Dermis blood vessel endothelial cell (primary cell): ENCODE measurements around the gene VAT1L. TPM values are rescaled to one million over a fixed set of nuclear protein-coding genes. Genes with fewer than 3 reads are reported as not detected.
A peak's percentile ranks its signal among the peaks of the same experiment; 100 is the strongest.

Source experiments
- DNase-seq: peaks from one replicate; pipeline ENCODE4 v3.0.0; 2010
- total RNA-seq: library from RNA; depleted of rRNA; stranded (reverse); fragments of >200 nt; gene quantifications from 2 replicates; pipeline ENCODE4 v1.2.3, GENCODE V29; 2014

Gene VAT1L
- total RNA-seq, 1 donor from 2014 or later, result 1.4 TPM

GRCh38 chr16:77782694-77783093 lies 5.7 kb upstream of the VAT1L start:
- peak; percentile 44 for DNase-seq

GRCh38 chr16:77784441-77785372 lies 3.7 kb upstream of the VAT1L start:
- peak; percentile 45 for DNase-seq

- no peak for DNase-seq
Observed at GRCh38 chr16:77785373-77785764, 3.0 kb upstream of the VAT1L start.

GRCh38 chr16:77786186-77786847 lies 2.0 kb upstream of the VAT1L start:
- DNase-seq, result no peak

GRCh38 chr16:77787452-77787851 lies 912 bp upstream of the VAT1L start:
- no peak for DNase-seq

- no peak for DNase-seq
Observed at GRCh38 chr16:77789085-77790008, 983 bp downstream of the VAT1L start.

GRCh38 chr16:77790009-77790372 lies 1.6 kb downstream of the VAT1L start:
- DNase-seq, result no peak

GRCh38 chr16:77790912-77791311 lies 2.5 kb downstream of the VAT1L start:
- no peak for DNase-seq

- no peak for DNase-seq
Observed at GRCh38 chr16:77793417-77793816, 5.1 kb downstream of the VAT1L start.

- DNase-seq, result peak; percentile 57
Observed at GRCh38 chr16:77794586-77794985, 6.2 kb downstream of the VAT1L start.

- no peak for DNase-seq
Observed at GRCh38 chr16:77801817-77802216, 13.5 kb downstream of the VAT1L start.

- no peak for DNase-seq
Observed at GRCh38 chr16:77805398-77805797, 17.0 kb downstream of the VAT1L start.

- DNase-seq, result no peak
Observed at GRCh38 chr16:77807021-77807420, 18.7 kb downstream of the VAT1L start.

GRCh38 chr16:77812856-77813500 lies 24.6 kb downstream of the VAT1L start:
- DNase-seq, result no peak

- peak; percentile 39 for DNase-seq
Observed at GRCh38 chr16:77816293-77816692, 27.9 kb downstream of the VAT1L start.

- DNase-seq, result no peak
Observed at GRCh38 chr16:77820340-77820739, 32.0 kb downstream of the VAT1L start.

GRCh38 chr16:77822661-77823060 lies 34.3 kb downstream of the VAT1L start:
- DNase-seq, result no peak

- DNase-seq, result no peak
Observed at GRCh38 chr16:77823067-77823466, 34.7 kb downstream of the VAT1L start.

GRCh38 chr16:77825196-77825595 lies 36.8 kb downstream of the VAT1L start:
- DNase-seq, result no peak

GRCh38 chr16:77827032-77827431 lies 38.7 kb downstream of the VAT1L start:
- DNase-seq, result no peak

GRCh38 chr16:77833921-77834634 lies 45.7 kb downstream of the VAT1L start:
- DNase-seq, result peak; percentile 93
